HG03108 (cell line): Measurements from ENCODE around the gene KCNAB3.

Experiments
- ATAC-seq: cut with Tn5 transposase; IDR thresholded peaks from one replicate; pipeline ENCODE4 v1.9.1; 2021; ENCODE audit warnings: moderate library complexity; ENCODE audit not compliant: unreplicated experiment

KCNAB3 gene

DNA sequence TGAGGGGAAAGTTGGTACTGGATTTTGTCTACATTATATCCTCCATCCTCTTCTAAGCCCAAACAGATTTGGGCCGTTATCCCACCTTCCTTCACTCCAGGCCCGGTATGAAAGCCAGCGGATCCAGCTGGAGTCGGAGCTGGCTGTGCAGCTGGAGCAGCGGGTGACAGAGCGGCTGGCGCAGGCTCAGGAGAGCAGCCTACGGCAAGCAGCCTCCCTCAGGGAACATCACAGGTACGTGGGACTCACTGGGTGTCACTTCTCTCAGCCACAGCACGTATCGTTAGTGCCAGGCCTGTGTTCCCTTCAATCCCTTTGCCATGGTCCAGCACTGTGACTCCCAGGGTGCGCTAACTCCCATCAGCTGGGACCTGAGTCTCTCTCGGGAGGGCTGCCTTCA is 13.6 kb upstream of the KCNAB3 start:
- ATAC-seq, result no peak

DNA sequence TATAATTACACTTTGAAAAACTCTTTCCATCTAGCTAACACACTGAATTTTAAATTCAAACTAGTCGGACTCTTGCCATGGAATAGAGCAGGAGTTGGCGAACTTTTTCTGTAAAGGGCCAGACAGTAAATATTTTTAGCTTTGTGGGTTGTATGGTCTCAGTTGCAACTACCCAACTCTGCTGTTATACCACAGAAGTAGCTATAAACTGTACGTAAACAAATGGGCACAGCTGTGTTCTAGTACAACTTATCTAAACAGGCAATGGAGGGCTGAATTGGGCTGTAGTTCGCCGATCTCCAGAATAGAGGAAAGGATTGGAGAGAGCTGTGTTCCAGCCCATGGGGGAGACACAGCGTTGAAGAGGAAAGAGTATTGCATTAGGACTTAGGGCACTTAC is 11.1 kb upstream of the KCNAB3 start:
- no peak for ATAC-seq

DNA sequence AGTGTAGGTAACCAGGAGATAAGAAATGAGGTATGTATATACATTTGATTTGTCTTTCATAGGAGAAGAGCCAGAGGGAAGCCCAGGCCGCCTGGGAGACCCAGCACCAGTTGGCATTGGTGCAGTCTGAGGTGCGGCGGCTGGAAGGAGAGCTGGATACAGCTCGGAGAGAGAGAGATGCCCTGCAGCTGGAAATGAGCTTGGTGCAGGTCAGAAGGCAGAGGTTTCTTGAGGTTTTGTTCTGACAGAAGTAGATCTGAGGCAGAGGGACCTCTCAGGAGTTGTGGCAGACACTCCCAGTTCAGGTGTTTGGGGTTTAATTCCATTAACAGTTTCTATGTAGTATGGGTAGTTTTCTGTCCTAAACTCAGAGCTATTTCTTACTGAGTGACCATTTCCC is 10.4 kb upstream of the KCNAB3 start:
- no peak for ATAC-seq

DNA sequence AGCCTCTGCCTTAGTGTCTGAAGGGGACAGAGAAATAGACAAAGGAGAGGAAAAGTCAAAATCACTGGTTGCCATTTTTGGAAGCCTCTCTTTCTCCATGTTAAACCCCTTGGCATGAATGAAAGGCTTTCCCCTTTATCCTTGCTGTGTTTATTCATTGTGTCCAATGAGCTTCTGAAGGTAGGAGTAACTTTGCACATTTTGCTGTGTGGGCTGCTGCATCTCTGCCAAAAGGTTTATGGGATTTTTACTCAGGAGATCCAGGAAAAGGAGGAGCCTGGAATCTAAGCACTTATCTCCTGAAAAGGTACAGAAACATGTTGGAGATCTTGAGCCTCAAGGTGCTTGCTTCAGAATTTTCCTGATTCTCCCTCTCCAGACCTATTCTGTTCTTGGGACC is 6.2 kb upstream of the KCNAB3 start:
- ATAC-seq, result no peak

DNA sequence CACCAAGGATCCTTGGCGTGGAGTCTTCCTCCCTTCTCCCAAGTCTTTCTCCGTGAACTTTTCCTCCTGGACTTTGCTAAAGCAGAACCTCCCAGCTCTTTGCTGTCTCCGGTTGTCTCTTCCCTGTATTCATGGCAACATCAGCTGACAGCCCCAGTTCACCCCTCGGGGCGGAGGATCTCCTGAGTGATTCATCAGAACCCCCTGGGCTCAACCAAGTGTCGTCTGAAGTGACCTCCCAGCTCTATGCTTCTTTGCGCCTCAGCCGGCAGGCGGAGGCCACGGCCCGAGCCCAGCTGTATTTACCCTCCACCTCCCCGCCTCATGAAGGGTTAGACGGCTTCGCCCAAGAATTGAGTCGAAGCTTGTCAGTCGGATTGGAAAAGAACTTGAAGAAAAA is 3.3 kb upstream of the KCNAB3 start:
- ATAC-seq, result no peak

DNA sequence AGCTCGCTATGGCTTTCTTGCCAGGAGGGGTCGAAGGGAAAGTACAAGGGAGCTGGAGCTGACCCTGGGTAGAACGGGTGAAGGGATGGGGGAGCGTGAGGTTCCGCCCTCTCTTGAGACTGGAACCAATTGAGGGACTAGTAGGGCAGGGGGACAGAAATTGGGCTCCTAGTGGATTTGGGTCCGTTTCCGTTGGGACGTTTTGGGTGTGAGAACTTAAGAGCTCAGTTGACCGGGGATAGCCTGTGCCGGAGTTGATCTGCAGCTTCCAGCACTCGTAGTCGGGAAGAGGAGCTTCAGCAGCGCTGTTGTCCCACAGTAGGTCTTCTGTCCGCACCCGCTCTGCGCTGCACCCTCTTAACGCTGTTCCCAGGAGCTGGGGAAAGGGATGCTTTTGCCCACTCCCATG is 2.8 kb upstream of the KCNAB3 start:
- ATAC-seq, result no peak

DNA sequence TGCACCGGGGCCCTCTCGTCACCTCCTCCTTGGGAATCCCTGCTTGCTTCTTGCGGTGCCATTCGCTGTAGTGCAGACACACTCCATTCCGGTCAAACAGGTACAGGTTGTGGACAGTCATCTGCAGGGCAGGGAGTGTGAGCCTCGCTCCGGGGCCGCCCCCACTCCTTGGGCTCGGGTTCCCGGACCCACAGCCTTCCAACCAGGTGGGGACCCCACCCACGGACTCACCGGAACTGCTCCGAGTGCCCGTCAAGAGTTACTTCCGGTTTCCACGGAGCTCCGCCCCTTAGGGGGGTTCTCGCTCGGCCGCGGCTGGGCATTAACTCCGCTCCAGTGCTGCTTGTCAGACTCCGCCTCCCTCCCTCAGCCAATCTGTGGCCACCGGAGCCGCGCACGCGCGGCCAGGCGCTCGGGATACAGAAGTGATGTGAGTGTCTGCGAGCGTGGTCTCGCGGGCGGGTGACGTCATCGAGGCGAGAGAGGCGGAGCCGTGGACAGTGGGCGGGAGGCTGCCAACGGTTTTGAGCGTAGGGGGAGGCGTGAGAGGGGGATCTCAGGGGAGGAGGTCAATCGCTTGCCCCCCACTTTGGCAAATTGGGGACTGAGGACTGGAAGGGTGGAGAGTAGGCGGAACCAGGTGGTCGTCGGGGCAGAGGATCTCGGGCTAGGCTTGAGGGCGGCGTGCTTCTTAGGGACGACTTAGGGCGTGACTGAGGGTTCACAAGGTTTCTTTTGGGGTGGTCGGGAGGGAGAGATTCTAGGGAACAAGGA is 2.2 kb upstream of the KCNAB3 start, which contains the start of the genes CNTROB and TRAPPC1:
Gene CNTROB, plus strand, starts transcription at position 498 of the 774 bp plus-strand sequence. CDS start 874 bp downstream, outside the sequence.
Gene TRAPPC1, minus strand, starts transcription at position 238 of the 774 bp plus-strand sequence. Its CDS starts 117 bp downstream, at position 121.
- peak; percentile 92 for ATAC-seq

DNA sequence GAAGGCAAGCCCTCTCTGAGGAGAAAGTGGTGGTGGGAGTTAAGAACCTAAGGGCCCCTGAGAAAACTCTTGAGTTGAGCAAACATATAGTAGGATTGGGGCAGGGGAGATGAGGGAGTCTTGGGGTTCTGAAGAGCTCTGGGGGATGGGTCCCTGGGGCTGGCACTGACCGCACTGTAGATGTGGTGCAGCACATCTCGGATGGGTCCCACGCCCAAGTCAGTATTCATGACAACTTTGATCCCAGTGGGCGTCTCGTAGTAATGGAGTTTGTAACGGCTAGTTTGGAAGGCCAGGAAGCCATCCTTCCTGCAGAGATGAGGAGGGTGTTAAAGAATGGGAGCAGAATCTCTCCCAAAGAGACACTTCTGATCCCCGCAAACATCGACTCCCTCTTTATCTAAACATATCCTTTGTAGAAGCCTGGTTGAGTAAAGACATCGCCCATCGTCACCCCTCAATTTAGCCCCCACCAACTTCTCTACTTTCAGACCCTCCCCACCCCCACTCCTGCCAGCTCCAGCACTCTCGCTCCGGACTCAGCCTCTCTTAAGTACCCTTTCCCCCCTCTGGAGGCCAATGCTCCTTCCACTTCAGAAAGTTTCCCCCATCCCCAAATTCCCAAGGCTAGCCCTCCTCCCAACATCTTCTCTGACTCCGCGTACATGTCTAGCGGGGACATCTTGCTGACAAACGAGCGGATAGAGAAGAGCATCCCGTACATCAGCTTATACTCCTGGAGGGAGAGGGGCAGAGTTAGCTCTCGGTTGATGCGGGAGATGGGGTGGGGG is 1.4 kb upstream of the KCNAB3 start:
- ATAC-seq, result no peak

DNA sequence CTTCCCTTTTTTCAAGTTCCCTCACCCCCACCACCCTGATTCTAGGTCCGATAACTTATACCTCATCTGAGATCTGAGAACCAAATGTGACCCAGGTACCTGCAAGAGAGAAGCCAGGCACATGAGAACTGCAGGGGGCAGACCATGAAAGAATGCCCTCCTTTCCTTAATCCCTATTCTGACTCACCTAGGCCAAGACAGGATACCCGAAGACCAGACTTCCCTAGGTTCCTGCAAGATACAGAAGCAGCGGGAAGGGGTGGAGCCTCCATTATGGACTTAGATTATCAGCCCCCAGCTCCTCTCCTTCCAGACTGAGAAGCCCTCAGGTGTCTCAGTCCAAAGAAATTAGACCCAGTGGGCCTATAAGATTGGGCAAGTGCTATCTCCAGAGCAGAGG is 2.1 kb downstream of the KCNAB3 start:
- no peak for ATAC-seq

DNA sequence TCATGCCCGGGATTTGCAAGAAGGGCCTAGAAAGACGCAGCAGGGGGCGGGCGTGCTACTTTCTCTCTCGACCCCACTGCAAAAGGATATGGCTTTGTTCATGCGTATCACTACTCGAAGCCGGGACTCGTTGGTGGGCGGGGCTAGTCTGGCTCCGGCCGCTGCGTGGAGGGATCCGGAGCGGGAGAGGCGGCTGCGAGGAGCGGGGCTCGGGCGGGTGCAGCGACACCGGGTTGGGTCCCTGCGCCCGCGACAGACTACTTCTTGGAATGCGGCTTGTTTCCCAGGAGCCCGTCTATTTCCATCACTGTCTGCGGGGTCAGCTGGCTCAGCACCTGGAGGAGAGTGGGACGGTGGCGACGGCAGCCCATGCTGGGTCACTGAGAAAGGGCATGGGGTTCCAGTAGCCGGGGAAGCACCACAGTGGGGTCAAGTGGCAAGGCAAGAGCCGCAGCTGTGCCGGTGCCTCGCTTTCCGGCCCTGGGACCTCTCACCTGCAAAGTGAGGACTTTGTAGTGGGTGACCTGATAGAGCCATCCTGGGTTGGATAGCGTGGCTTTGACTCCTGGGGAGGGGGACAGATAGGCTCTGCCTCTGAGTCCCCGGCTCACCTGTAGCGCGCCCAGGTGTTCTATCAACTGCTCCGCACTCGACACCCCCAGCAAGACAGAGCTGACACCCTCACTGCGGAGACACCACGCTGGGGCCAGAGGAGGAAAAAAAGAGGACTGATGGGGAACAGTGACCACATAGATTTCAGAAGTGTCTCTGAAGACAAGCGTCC is 6.6 kb downstream of the KCNAB3 start:
- ATAC-seq, result no peak

DNA sequence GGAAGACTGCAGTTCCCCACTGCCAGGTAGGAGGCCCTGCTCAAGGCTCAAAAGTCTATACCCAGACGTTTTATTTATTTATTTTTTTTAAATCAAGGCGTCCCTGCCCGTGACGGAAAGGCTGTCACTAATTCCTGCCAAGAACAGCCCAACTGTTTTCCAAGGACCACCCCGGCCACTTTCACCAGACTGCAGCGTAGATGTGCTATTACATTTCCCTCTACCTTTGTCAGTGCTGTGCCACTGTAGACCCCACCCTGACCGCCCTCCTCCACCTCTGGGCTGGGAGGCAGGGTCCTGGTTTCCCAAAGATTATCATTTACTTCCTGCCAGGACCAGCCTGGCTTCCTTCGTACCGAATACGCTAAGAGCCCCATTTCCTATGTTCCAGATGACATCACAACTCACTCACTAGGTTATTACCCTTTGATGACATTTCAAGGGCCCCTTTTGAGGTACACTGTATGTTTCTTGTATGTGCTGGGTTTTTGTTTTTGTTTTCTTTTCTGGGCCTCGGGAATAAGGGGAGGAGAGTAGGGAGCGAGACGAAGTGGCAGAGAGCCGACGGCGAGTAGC is 7.3 kb downstream of the KCNAB3 start:
- ATAC-seq, result no peak

DNA sequence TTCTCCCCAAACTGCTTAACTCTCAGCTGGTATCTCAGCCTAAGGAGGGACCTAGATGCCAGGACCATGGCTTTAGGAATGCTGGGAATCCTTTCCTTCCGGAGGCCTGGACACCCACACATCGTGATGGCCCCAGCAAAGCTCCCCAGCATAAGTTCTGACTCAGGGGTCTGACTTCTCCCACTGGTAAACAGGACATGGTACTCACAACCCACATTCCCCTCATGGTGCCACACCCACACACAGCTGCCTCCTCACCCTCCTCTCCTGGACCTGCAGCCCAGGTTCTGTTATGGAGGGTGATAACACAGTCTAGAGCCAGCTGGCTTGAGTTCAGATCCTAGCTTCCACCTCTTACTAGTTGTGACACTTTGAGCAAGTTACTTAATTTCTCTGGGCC is 12.8 kb downstream of the KCNAB3 start:
- ATAC-seq, result no peak

DNA sequence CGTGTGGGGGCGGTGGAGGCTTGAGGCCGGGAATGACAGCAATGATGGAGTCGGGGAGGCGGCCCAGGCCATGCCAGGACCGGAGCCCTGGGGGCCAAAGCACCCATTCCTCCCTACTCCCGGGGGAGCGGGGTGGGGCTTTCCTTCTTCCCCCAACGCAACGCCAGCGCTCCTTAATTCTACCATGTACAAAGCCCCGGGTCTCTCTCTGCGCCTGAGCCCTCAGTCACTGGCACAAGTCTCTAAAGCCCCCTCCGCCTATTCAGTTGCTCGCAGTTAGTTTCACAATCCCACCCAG is 13.3 kb downstream of the KCNAB3 start:
- no peak for ATAC-seq

DNA sequence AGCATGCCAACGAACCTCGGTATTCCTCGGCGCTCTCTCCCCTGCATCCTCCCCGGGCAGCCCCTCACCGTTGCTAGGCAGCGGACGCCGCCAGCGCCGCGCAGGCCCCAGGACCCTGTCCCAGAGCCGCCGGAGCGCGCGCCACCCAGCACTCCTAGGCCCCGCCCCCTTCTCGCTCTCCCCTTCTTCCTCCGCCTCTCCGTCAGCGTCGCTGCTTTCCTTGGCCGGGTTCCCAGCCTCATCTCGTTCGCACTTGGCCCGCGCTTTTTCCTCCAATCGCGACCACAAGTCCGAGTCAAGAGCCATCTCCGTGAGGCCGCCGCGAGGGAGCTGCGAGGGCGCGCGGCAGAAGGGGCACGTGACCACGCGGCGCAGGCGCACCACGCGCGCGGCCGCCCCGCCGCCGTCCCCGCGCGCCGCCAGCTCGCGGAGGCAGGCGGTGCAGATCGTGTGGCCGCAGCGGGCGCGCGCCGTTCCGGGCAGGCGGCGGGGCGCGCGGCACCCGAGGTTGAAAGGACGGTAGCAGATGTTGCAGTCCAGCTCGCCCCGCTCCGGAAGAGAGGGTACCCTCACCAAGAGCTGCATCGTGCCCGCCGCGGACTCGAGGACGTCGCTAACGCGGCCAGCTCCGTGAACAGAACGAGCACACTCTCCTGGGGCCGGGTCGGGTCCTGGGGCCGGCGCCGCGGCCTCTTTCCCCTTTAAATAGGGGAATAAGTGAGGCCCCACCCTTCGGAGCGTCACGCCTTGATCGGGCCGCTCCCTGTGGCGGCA is 13.9 kb downstream of the KCNAB3 start, which contains the start of gene RNF227:
Gene RNF227, minus strand, starts transcription at position 679 of the 774 bp plus-strand sequence. Its CDS starts 94 bp downstream, at position 585.
- peak; percentile 71 for ATAC-seq

DNA sequence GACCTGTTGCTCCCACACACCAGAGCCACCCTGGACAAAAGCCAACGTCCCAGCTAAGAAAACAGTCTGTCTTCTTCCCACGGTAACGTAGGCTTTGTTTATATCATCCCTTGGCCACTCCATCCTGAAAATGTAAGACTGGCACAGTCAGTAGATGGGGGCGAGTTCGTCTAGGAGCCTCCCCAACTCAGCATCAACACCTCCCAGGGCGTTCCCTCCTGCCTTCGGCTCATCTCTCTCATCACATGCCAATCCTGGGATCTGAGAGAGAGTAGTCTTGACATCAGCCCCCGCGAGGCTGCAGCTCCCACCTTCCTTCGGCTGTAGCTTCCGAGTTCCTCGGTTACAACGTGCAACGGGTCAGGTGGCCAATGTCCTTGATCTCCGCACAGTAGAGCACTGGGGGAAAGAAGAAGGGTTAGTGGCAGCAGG is 14.5 kb downstream of the KCNAB3 start:
- ATAC-seq, result no peak

DNA sequence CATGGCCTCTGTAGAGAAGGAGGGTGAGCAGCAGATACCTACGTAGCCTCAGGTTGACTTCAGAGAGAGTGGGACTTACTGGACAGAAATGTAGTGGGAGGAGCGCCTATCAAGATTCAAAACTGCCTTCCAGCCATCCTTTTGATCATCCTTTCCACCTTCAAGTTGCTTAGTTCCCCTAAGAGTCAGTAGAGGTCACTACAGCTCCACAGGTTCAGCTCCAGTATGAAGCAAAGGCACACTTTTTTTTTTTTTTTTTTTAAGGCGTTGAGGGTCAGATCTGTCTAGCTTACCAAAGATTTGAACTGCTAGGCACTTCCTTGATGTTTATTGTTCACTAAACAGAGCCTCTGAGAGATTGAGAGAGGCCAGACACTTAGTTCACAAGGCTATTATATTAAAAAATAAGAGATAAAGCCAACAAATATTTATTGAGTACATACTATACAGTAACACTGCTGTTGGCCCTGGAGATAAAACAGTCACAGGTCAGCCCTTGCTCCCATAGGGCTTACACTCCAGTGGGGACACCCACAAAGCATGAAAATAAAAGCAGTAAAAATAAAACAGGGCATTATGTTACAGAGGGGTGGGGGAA is 16.6 kb downstream of the KCNAB3 start:
- no peak for ATAC-seq

DNA sequence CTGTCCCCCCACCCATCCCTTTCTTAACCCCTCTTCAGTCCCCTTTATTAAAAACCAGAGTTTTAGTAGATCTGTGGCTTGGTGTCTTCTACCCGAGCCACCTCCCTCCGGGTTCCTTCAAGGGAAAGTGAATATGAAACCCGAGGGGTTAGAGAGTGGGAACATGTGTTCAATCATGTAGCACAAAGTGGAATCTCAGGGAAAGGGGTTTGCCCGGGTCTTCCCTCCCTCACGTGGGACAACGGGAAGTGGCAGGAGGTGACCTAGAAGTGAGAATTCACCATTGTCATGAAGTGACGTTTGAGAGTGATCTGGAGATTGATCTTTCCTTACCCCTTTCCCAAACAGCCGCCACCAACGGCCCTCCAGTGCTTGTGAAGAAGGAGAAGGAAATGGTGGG is 18.5 kb downstream of the KCNAB3 start:
- ATAC-seq, result no peak

DNA sequence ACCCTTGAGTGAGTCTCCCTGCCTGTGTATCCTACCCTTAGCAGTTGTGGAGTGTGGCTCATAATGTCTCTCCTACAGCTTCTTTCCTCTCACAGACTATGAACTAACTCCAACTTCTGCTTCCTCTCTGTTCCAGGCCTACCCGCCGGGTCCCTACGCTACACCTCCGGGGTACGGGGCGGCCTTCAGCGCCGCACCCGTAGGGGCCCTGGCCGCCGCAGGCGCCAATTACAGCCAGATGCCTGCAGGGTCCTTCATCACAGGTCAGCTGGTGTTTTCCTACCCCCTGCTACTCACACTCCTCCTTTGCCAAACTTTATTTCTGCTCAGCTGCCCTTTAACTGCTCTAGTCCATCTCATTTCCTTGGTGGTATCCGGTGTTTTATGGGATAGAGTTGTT is 18.9 kb downstream of the KCNAB3 start:
- ATAC-seq, result no peak

DNA sequence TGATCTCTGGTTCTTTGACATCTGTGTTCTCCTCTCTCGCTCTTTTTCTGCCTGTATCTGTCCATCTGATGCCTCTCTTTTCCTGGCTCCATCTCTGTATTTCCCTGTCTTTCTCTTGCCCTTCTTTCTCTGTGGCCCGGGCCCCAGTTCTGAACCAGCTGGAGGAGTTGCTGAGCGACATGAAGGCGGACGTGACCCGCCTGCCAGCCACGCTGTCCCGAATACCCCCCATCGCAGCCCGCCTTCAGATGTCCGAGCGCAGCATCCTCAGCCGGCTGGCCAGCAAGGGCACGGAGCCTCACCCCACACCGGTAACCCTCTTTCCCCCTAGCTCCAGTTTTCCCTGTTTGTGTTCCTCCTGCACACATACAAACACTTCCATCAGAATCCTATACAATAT is 19.4 kb downstream of the KCNAB3 start:
- ATAC-seq, result no peak

DNA sequence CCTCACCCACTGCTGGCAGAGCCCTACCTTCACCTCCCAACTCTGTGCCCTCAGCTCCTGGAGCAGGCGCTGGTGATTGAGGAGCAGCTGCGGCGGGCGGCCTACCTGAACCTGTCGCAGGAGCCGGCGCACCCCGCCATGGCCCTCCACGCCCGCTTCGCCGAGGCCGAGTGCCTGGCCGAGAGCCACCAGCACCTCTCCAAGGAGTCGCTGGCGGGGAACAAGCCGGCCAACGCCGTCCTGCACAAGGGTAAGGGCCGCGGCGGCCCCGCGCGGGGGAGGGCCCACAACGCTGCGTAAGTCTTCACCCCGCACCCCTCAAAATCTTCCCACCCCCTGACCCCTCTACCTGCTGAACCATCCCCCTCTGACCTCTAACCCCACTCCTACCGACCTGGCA is 20.6 kb downstream of the KCNAB3 start:
- no peak for ATAC-seq
